Measurements from ENCODE around the gene PEX11B. TPM values are rescaled to one million over a fixed set of nuclear protein-coding genes. Genes with fewer than 3 reads are reported as not detected.
A peak's percentile ranks its signal among the peaks of the same experiment; 100 is the strongest.

The PEX11B gene
- polyA plus RNA-seq, 1 donor: 22.5 TPM

- no peak for DNase-seq (ENCODE audit: low read depth)
Measured at GRCh38 chr1:145908653-145909052, 9.9 kb downstream of the PEX11B start.

GRCh38 chr1:145906954-145907753 is 11.4 kb downstream of the PEX11B start:
- DNase-seq (ENCODE audit: low read depth): no peak

GRCh38 chr1:145901312-145902021 is 17.1 kb downstream of the PEX11B start:
- DNase-seq (ENCODE audit: low read depth): no peak

GRCh38 chr1:145898756-145899155 is 19.8 kb downstream of the PEX11B start:
- no peak for DNase-seq (ENCODE audit: low read depth)

- DNase-seq (ENCODE audit: low read depth): no peak
Measured at GRCh38 chr1:145897969-145898368, 20.5 kb downstream of the PEX11B start.

- no peak for DNase-seq (ENCODE audit: low read depth)
Measured at GRCh38 chr1:145895471-145895870, 23.0 kb downstream of the PEX11B start.

- DNase-seq (ENCODE audit: low read depth): no peak
Measured at GRCh38 chr1:145893306-145894055, 25.0 kb downstream of the PEX11B start.

GRCh38 chr1:145892486-145893087 is 25.9 kb downstream of the PEX11B start:
- no peak for DNase-seq (ENCODE audit: low read depth)

GRCh38 chr1:145891587-145892485 is 26.7 kb downstream of the PEX11B start:
- DNase-seq (ENCODE audit: low read depth): peak; percentile 80

GRCh38 chr1:145891143-145891542 is 27.4 kb downstream of the PEX11B start:
- no peak for DNase-seq (ENCODE audit: low read depth)

GRCh38 chr1:145889722-145890121 is 28.8 kb downstream of the PEX11B start:
- no peak for DNase-seq (ENCODE audit: low read depth)

GRCh38 chr1:145887631-145888030 is 30.9 kb downstream of the PEX11B start:
- no peak for DNase-seq (ENCODE audit: low read depth)

- no peak for DNase-seq (ENCODE audit: low read depth)
Measured at GRCh38 chr1:145886816-145887215, 31.7 kb downstream of the PEX11B start.

GRCh38 chr1:145886390-145886789 is 32.1 kb downstream of the PEX11B start:
- DNase-seq (ENCODE audit: low read depth): no peak

GRCh38 chr1:145885738-145886287 is 32.7 kb downstream of the PEX11B start, which contains the start of gene ANKRD35:
Gene ANKRD35 (minus strand): TSS chr1:145885866. CDS start chr1:145885758, 108 bp downstream.
- DNase-seq (ENCODE audit: low read depth): no peak

- no peak for DNase-seq (ENCODE audit: low read depth)
Measured at GRCh38 chr1:145884675-145885074, 33.8 kb downstream of the PEX11B start.

GRCh38 chr1:145879775-145880174 is 38.7 kb downstream of the PEX11B start:
- DNase-seq (ENCODE audit: low read depth): no peak

- DNase-seq (ENCODE audit: low read depth): no peak
Measured at GRCh38 chr1:145878724-145879123, 39.8 kb downstream of the PEX11B start.

- DNase-seq (ENCODE audit: low read depth): no peak
Measured at GRCh38 chr1:145877923-145878486, 40.5 kb downstream of the PEX11B start.

- DNase-seq (ENCODE audit: low read depth): no peak
Measured at GRCh38 chr1:145874646-145875045, 43.9 kb downstream of the PEX11B start.
